HG03045 (cell line): ENCODE measurements around the gene RTP2.
A peak's percentile ranks its signal among the peaks of the same experiment; 100 is the strongest.

ENCODE experiments used
- ATAC-seq: cut with Tn5 transposase; IDR thresholded peaks from one replicate; pipeline ENCODE4 v1.9.1; 2021; ENCODE audit warnings: mild to moderate bottlenecking, moderate library complexity; ENCODE audit not compliant: unreplicated experiment

Gene RTP2

GRCh38 chr3:187702507-187703033, at the start of gene RTP2:
TSS of gene RTP2 (minus strand) at chr3:187702557. CDS start at chr3:187702128, 429 bp downstream.
- ATAC-seq: no peak

GRCh38 chr3:187750513-187751123, 48.3 kb upstream of the RTP2 start:
- ATAC-seq: no peak

- ATAC-seq: no peak
Observed at GRCh38 chr3:187750006-187750512, 47.7 kb upstream of the RTP2 start.

GRCh38 chr3:187748050-187748481, 45.7 kb upstream of the RTP2 start:
- peak; percentile 33 for ATAC-seq

GRCh38 chr3:187747506-187747905, 45.1 kb upstream of the RTP2 start:
- no peak for ATAC-seq

GRCh38 chr3:187746442-187747281, 44.3 kb upstream of the RTP2 start:
- no peak for ATAC-seq

GRCh38 chr3:187746059-187746441, 43.7 kb upstream of the RTP2 start:
- ATAC-seq: no peak

GRCh38 chr3:187745201-187746058, 43.1 kb upstream of the RTP2 start, which contains the start of gene BCL6:
TSS of gene BCL6 (minus strand) at chr3:187745468. CDS start at chr3:187733693, 11,775 bp downstream.
- ATAC-seq: peak; percentile 80

GRCh38 chr3:187744169-187745151, 42.1 kb upstream of the RTP2 start:
- ATAC-seq: no peak

- ATAC-seq: no peak
Observed at GRCh38 chr3:187743195-187744141, 41.1 kb upstream of the RTP2 start.

- ATAC-seq: no peak
Observed at GRCh38 chr3:187742351-187743171, 40.2 kb upstream of the RTP2 start.

- ATAC-seq: no peak
Observed at GRCh38 chr3:187741403-187742350, 39.3 kb upstream of the RTP2 start.

- no peak for ATAC-seq
Observed at GRCh38 chr3:187740421-187741399, 38.4 kb upstream of the RTP2 start.

GRCh38 chr3:187739561-187740332, 37.4 kb upstream of the RTP2 start:
- peak; percentile 37 for ATAC-seq
